T1000 (cell line): ENCODE data around the gene TRIB2.

Experiments used
- DNase-seq: peaks from one replicate; lab custom pipeline; 2025; ENCODE audit warnings: mixed read lengths; lab: John Stamatoyannopoulos, UW

The TRIB2 gene

DNA sequence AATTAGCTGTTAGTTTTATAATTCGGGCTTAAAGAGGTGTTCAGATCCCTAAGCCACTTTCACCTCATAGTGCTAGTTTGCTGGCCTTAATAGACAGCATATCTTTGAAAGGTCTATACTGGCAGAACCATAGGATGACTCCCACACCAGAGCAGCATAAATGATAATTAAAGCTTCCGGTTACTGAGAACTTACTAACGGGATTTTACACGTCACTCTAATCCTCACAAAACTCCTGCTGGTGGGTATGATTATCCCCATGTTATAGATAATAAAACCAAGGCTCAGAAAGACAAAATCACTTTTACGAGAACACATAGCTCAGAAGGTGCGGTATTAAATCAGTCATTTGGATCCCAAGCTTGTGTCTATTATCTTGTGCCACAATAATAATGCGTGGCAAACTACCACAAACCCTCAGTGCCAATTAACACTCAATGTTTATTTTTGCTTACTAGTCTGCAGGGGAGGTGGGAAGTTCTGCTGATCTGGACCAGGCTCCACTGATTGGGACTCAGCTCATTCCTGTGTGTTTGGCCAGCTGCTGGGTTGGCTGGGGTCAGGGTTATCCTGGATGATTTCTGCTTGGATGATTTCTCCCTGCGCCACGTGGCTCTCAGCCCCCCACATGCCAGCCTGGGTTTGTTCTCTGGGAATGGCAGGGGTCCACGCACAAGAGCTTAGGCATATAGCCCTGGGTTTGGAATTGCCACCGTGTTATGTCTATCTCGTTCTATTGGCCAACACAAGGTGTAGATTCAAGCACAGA lies 62.3 kb downstream of the TRIB2 start:
- no peak for DNase-seq

DNA sequence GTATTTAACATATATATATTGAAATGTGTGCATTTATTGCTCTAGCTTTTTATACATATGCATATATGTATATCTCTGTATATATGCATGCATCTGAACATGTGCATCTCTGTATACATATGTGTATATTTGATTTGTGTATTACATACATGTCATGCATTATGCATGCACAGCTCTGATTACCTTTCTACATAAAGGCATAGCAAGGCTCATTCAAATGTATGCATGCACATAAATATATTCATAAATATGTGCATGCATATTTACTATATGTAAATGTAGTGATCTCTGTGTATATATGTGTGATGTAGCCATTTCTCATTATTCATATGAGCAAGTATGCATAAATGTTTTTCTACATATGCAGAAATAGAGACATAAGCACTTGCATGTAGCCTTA lies 64.6 kb downstream of the TRIB2 start:
- DNase-seq, result no peak

DNA sequence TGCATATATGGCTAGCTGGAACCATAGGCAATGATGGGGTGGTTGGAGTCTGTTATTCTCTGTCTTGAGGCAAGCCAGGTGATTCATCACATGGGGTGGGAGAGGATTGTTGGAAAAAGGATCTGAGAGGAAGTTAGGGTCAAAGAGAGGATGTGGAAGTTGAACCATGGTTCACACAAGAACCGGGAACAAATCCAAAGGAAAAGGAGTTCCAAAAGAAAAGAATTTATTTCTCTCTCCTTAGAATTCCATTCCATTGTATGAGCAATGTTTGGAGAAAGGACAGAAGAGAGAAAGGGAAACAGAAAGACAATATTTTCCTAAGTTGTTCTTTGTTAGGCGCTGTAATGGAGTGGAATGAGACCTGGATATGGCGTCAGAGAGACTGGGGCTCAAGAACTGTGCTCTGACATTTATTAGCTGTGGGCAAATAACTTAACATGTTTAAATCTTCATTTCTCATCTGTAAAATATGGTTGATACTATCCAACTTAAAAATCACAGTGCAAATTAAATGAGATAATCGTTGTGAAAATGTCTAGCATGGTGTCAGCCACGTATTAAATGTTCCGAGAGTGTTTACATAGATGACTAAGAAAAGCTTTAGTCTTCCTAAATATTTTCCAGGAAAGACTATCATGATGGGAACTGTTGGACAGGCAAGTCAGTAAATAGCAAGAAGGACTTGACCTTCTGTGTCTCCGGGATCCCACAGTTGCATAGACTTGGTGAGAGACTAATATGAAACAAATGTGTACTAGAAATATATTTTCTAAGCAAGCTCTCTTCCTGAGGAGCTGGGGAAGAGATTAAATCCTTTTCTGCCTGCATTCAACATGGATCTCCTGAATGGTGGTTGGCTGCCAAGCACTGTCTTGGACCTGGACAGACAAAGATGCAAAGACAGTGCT lies 71.4 kb downstream of the TRIB2 start:
- no peak for DNase-seq

DNA sequence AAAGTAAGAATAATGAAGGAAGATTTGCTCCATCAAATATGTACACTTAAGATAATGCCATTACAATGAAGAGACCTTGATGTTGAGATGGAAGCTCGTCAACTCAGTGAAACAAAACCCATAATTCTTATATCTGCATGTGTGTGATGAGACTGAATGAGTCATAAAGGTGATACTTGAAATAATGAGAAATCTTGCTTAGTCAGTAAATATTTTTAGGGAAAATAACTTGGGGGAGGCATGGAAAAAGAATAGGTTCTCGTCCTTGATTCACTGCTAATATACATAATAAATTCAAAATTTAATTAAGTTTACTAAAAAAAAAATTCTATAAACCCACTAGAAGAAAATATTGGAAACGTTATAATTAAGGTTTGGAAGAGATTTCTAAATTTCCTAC lies 75.2 kb downstream of the TRIB2 start:
- no peak for DNase-seq
